ENCODE measurements around the gene FNBP1.

GRCh38 chr9:129865668-129866320 is 177.2 kb downstream of the FNBP1 start:
- TF ChIP-seq CTCF (IDR thresholded peaks at IDR 0.05) (no peak), POLR2A (IDR thresholded peaks at IDR 0.05) (no peak)

Data from lower leg skin (tissue), 3 donors.